IPS DF 19.7 (cell line): Measurements from ENCODE around the gene LGR5.

Experiments
- DNase-seq: peaks from one replicate; pipeline ENCODE4 v3.0.0-alpha.2; 2013; ENCODE audit warnings: low read depth, low spot score

The LGR5 gene

DNA sequence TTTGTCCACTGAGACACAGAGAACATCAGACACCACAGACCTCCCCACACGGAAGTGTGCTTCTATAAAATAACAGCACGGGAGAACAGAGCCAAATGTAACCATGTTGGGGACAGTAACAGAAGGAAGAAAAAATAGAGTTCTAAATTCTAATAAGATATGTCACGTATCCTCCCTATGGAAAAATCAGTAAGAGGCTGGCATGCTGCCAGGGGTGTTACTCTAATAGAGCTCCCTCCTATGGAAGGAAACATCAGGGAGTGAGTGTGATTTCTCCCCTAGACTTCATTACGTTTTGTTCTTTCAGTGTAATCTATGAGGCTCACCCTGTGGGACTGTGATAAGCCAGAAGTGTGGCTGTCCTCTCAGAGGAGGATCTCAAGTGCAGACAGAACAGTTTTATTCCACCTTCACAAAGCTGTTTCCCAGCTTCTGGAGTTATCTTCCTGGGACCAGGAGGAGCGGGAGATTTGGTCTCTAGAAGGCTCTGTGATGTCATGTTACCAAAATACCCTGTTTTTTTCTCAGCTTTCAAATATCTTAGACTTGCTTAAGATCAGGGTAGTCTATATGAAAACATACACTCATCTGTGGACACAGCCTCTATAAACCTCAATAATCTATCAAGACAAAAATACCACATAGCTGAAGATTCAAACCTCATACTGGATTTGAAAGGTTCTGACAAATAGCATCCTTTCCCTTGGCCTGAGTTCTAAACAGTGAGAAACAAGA is 154.8 kb downstream of the LGR5 start:
- DNase-seq = no peak

GRCh38 chr12:71599210-71599609 is 159.6 kb downstream of the LGR5 start:
- DNase-seq = no peak

- DNase-seq = no peak
These were observed 161.9 kb downstream of the LGR5 start for GRCh38 chr12:71601546-71601945.

GRCh38 chr12:71602761-71603577 is 163.4 kb downstream of the LGR5 start:
- DNase-seq = no peak

DNA sequence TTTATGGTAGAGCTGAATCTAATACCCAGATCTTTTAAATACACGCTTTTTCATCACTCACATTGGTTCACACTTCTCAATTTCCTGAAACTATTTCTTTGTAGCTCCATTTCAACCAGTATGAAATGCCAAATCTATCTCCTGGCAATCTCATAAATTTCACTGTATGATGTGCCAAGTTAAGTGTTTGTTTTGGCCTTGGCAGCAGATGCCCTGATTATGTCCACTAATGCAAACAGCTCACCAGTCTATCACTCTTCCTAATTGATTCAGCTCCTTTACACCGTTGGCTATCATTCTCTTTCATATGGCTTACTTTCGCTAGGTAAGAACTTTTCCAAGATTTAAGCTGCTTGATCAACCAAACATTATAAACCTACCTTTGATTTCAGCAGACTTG is 165.4 kb downstream of the LGR5 start:
- DNase-seq = no peak

- no peak for DNase-seq
These were observed 168.1 kb downstream of the LGR5 start for GRCh38 chr12:71607494-71608330.

GRCh38 chr12:71610031-71610795 is 170.6 kb downstream of the LGR5 start:
- no peak for DNase-seq

- DNase-seq = no peak
These were observed 182.3 kb downstream of the LGR5 start for GRCh38 chr12:71621938-71622337.

DNA sequence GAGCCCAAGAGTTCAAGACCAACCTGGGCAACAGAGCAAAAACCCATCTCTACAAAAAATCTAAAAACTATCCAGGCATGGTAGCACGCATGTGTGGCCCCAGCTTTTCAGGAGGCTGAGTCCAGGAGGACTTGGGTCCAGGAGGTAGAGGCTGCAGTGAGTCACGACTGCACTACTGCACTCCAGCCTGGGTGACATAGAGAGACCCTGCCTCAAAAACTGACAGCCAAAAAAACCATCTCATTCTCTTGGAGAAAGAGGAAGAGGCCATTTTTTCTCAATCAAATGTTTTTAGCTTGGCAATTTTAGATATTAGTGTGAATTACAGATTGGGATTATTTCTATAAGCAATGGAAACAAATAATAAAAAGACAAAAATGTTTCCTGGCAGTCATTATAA is 185.9 kb downstream of the LGR5 start:
- DNase-seq = no peak

GRCh38 chr12:71626098-71626497 is 186.5 kb downstream of the LGR5 start:
- no peak for DNase-seq

DNA sequence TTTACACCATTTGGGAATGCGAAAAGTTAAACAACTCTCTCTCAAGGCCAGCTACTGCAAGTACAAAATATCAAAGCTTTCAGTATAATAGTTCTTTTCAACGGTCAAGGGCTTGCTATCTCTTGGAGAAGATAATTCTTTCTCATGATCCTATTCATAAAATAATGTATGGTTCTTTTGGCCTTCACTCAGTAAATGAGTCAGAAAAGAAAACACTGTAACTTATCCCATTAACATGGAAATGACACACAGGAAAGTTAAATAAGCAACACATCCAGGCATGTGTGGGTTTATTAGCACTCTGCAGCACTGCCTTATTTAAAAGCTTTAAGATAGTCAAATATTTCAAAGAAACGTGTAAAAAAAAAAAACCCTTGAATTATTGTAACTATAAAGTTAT is 187.2 kb downstream of the LGR5 start:
- no peak for DNase-seq

DNA sequence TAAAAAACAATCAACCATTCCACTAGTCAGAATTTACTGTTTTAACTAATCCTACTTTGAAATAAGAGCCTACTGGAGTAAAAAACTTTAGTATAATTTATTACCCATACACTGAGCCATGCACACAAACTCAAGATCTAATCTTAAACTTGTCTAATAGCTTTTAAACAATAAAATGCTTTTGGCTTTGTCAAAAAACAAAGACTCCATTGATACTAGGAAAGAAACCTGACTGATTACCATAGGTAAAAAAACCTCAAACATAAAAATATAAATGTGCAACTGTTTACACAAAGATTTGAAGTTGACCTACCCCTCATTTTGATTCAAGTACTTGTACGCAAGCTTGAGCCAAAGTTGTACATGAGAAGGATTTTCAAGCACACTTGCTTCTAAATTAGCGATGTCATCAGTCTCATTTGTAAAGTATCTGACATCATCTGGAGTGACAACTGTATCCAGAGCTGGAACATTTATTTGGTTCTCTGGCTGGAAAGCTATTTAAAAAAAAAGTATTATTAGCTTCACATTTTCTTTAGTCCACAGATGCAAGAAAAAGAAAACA is 187.9 kb downstream of the LGR5 start:
- DNase-seq = no peak
